Esophagus muscularis mucosa (tissue), 3 donors: Measurements from ENCODE around the gene RGS12.

Experiments used
- POLR2AphosphoS5 ChIP-seq, 2 donors: sonication (generic); formaldehyde crosslinking; IDR thresholded peaks; one replicate each; pipeline ENCODE4 v1.6.1; 2017; ENCODE audit warnings: antibody characterized with exemption in 2 of 2
- TF ChIP-seq, protein P1 (sequence below), 3 experiments: fragments of 200-600 bp in 2 of 3; fragments of 450-650 bp in 1 of 3; sonication (generic) in 2 of 3; IDR thresholded peaks; one replicate each; pipeline ENCODE4 v1.5.1; 2017 to 2019; ENCODE audit warnings: antibody characterized with exemption in 3 of 3, mild to moderate bottlenecking in 2 of 3, moderate library complexity in 1 of 3

DNA sequence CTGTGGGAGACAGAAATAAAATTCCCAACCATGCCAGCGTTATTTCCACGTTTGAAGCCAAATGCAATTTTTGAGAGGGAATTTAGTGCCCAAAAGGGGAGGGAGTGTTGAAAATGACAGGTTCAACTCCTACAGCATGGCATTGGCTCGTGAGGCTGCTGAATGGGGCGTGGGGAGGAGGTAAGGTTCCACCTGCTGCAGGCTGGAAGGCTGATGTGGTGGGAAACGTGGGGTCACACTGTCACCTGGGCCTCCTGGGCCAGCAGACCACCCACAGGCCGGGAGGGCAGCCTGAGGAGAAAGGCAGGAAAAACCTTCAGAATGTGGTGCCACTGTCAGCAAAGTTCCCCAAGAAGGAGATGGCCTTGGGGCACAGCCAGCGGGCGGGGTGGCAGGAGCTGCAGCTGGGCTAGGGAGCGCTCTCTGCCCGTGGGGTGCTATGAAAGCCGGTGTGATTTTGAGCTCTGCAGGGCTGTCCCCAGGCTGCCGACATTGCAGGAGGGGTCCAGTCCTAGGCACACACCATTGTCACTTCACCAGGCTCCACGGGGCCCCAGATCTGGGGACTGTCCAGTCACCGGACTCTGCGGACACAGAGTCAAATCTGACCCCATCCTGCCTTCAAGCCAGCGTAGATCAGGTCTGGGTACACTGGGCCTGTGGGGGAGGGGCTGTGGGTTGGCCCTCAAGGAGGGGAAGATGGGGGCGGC, 24.3 kb upstream of the RGS12 start:
- TF ChIP-seq, protein P1, sequence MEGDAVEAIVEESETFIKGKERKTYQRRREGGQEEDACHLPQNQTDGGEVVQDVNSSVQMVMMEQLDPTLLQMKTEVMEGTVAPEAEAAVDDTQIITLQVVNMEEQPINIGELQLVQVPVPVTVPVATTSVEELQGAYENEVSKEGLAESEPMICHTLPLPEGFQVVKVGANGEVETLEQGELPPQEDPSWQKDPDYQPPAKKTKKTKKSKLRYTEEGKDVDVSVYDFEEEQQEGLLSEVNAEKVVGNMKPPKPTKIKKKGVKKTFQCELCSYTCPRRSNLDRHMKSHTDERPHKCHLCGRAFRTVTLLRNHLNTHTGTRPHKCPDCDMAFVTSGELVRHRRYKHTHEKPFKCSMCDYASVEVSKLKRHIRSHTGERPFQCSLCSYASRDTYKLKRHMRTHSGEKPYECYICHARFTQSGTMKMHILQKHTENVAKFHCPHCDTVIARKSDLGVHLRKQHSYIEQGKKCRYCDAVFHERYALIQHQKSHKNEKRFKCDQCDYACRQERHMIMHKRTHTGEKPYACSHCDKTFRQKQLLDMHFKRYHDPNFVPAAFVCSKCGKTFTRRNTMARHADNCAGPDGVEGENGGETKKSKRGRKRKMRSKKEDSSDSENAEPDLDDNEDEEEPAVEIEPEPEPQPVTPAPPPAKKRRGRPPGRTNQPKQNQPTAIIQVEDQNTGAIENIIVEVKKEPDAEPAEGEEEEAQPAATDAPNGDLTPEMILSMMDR (IDR thresholded peaks at IDR 0.05), result no peak
- TF ChIP-seq POLR2AphosphoS5 (IDR thresholded peaks at IDR 0.05), result no peak
